ENCODE results near the gene GPAT2. TPM values are rescaled to one million over a fixed set of nuclear protein-coding genes. Genes with fewer than 3 reads are reported as not detected.
"Not testable (repeated sequence)": the region's sequence is repeated elsewhere in the genome, so short reads cannot be mapped to it uniquely, and the experiment has no call there.

GPAT2 gene
- total and polyA plus RNA-seq, 2 of the 4 experiments (the other 2 are of a cell fraction), result 0.36 to 0.53 TPM

GRCh38 chr2:96052632-96053031 lies 17.9 kb upstream of the GPAT2 start:
- H2BK15ac ChIP-seq (ENCODE audit: low read depth, low read length); H2AK5ac ChIP-seq (ENCODE audit: low read depth, low read length); ATAC-seq (ENCODE audit: low read depth); BruUV-seq (replicated peaks); H3K18ac ChIP-seq (ENCODE audit: low read depth, low read length); H3K4me2 ChIP-seq (ENCODE audit: low read depth, low read length); H3K79me1 ChIP-seq (ENCODE audit: low read depth in 1 of 2, low read length in 2 of 2); H3K4me1 ChIP-seq (ENCODE audit: control insufficient read depth, insufficient read depth, low read length); POLR2A ChIA-PET (ENCODE audit: unreplicated experiment); dilution Hi-C loops (cut with HindIII; ENCODE audit: low sequenced_read_pairs, unreplicated experiment); H2BK120ac ChIP-seq (ENCODE audit: low read depth, low read length); CTCF ChIA-PET; H3K27me3 ChIP-seq (ENCODE audit: control insufficient read depth, insufficient read depth, low read length); H3K4me3 ChIP-seq (ENCODE audit: insufficient read depth, low read depth, low read length); H3K56ac ChIP-seq (ENCODE audit: extremely low read depth, insufficient read depth, low read length); H2AK9ac ChIP-seq (replicated peaks; ENCODE audit: low read depth, low read length, poor library complexity); H2AFZ ChIP-seq (replicated peaks; ENCODE audit: low read length, poor library complexity); H4K5ac ChIP-seq (ENCODE audit: low read depth, low read length); H2BK20ac ChIP-seq (ENCODE audit: low read depth, low read length); H3K14ac ChIP-seq (replicated peaks; ENCODE audit: low read depth, low read length); H3K4ac ChIP-seq (ENCODE audit: low read depth, low read length); intact Hi-C loops (cut with micrococcal nuclease); H4K20me1 ChIP-seq (ENCODE audit: insufficient read depth, low read length); H2BK5ac ChIP-seq (ENCODE audit: low read depth, low read length, poor library complexity, severe bottlenecking); H3K9me1 ChIP-seq (ENCODE audit: insufficient read depth, low read length); H3K23ac ChIP-seq (ENCODE audit: low read depth, low read length); H4K8ac ChIP-seq (ENCODE audit: low read depth in 2 of 2, low read length in 2 of 2); H4K91ac ChIP-seq (ENCODE audit: insufficient read depth, low read depth, low read length); H3K27ac ChIP-seq (ENCODE audit: insufficient read depth, low read length); H3K9ac ChIP-seq (ENCODE audit: low read depth, low read length); H3K9me3 ChIP-seq (ENCODE audit: control insufficient read depth, insufficient read depth, low read length); H3K36me3 ChIP-seq (ENCODE audit: control insufficient read depth, insufficient read depth, low read length); DNase-seq: not testable (repeated sequence)
- WGBS, 2 experiments (ENCODE audit: extremely low coverage in 2 of 2, insufficient read length in 1 of 2), result no CpG with 5 or more reads among the region's 3 CpGs
- in situ Hi-C loops (cut with MboI; ENCODE audit: low sequenced_read_pairs), result loop anchor here (25.0 kb wide), 1 partner anchor 1610 kb away; the partner anchor contains the start of genes ACTR1B and C2orf92

- H3K79me1 ChIP-seq (ENCODE audit: low read depth in 1 of 2, low read length in 2 of 2); H2BK15ac ChIP-seq (ENCODE audit: low read depth, low read length); DNase-seq; intact Hi-C loops (cut with micrococcal nuclease); POLR2A ChIA-PET (ENCODE audit: unreplicated experiment); H2BK120ac ChIP-seq (ENCODE audit: low read depth, low read length); H3K14ac ChIP-seq (replicated peaks; ENCODE audit: low read depth, low read length); H4K91ac ChIP-seq (ENCODE audit: insufficient read depth, low read depth, low read length); H4K5ac ChIP-seq (ENCODE audit: low read depth, low read length); BruUV-seq (replicated peaks); H4K8ac ChIP-seq (ENCODE audit: low read depth in 2 of 2, low read length in 2 of 2); H3K4ac ChIP-seq (ENCODE audit: low read depth, low read length); CTCF ChIA-PET; H3K23ac ChIP-seq (ENCODE audit: low read depth, low read length); H4K20me1 ChIP-seq (ENCODE audit: insufficient read depth, low read length); H3K36me3 ChIP-seq (ENCODE audit: control insufficient read depth, insufficient read depth, low read length); H2AK9ac ChIP-seq (replicated peaks; ENCODE audit: low read depth, low read length, poor library complexity); H3K27ac ChIP-seq (ENCODE audit: insufficient read depth, low read length); H3K56ac ChIP-seq (ENCODE audit: extremely low read depth, insufficient read depth, low read length); H2BK5ac ChIP-seq (ENCODE audit: low read depth, low read length, poor library complexity, severe bottlenecking); H3K9ac ChIP-seq (ENCODE audit: low read depth, low read length); ATAC-seq (ENCODE audit: low read depth); H3K27me3 ChIP-seq (ENCODE audit: control insufficient read depth, insufficient read depth, low read length); H2AFZ ChIP-seq (replicated peaks; ENCODE audit: low read length, poor library complexity); H3K18ac ChIP-seq (ENCODE audit: low read depth, low read length); H3K9me3 ChIP-seq (ENCODE audit: control insufficient read depth, insufficient read depth, low read length); dilution Hi-C loops (cut with HindIII; ENCODE audit: low sequenced_read_pairs, unreplicated experiment); H3K4me3 ChIP-seq (ENCODE audit: insufficient read depth, low read depth, low read length); H3K4me1 ChIP-seq (ENCODE audit: control insufficient read depth, insufficient read depth, low read length); H3K4me2 ChIP-seq (ENCODE audit: low read depth, low read length); H2BK20ac ChIP-seq (ENCODE audit: low read depth, low read length); H3K9me1 ChIP-seq (ENCODE audit: insufficient read depth, low read length); H2AK5ac ChIP-seq (ENCODE audit: low read depth, low read length): not testable (repeated sequence)
- in situ Hi-C loops (cut with MboI; ENCODE audit: low sequenced_read_pairs), result loop anchor here (25.0 kb wide), 1 partner anchor 1612 kb away; the partner anchor contains the start of genes ACTR1B and C2orf92
- WGBS, 2 experiments (ENCODE audit: extremely low coverage in 2 of 2, insufficient read length in 1 of 2), result no CpG with 5 or more reads among the region's 3 CpGs
Observed at GRCh38 chr2:96049917-96050262, 15.2 kb upstream of the GPAT2 start.

Data from IMR-90 (cell line).